Astrocyte (in vitro differentiated cells and primary cell): ENCODE data around the gene INPP5K. TPM values are rescaled to one million over a fixed set of nuclear protein-coding genes. Genes with fewer than 3 reads are reported as not detected.

ENCODE experiments used
- DNase-seq: peaks from one replicate; pipeline ENCODE4 v3.0.0-alpha.2; 2010; ENCODE audit warnings: low read depth
- FAIRE-seq: peaks from 2 replicates; lab custom pipeline; 2011; peaks lifted over from hg19 to GRCh38; lab: Jason Lieb, UNC
- H2AFZ ChIP-seq: 2 replicates; pipeline ENCODE4 v1.6.0; 2012; ENCODE audit warnings: low read depth, low read length, inconsistent platforms
- H3K27ac ChIP-seq: 2 replicates; pipeline ENCODE4 v1.5.1; 2011; ENCODE audit warnings: low read depth, low read length, inconsistent platforms
- H3K27me3 ChIP-seq: 2 replicates; pipeline ENCODE4 v1.6.0; 2011; ENCODE audit warnings: low read length, inconsistent platforms; ENCODE audit not compliant: insufficient read depth
- H3K36me3 ChIP-seq: 2 replicates; pipeline ENCODE4 v1.5.1; 2011; ENCODE audit warnings: low read length, inconsistent platforms; ENCODE audit not compliant: insufficient read depth
- H3K4me1 ChIP-seq: 2 replicates; pipeline ENCODE4 v1.5.1; 2011; ENCODE audit warnings: low read length, inconsistent platforms; ENCODE audit not compliant: insufficient read depth
- H3K4me2 ChIP-seq: 2 replicates; pipeline ENCODE4 v1.6.0; 2012; ENCODE audit warnings: low read length, inconsistent platforms
- H3K4me3 ChIP-seq: 2 replicates; pipeline ENCODE4 v1.5.1; 2011; ENCODE audit warnings: low read depth, mild to moderate bottlenecking, low read length, inconsistent platforms; ENCODE audit not compliant: insufficient read depth
- H3K79me2 ChIP-seq: 2 replicates; pipeline ENCODE4 v1.6.0; 2012; ENCODE audit warnings: mild to moderate bottlenecking, low read length, inconsistent platforms; ENCODE audit not compliant: insufficient read depth
- H3K9ac ChIP-seq: 2 replicates; pipeline ENCODE4 v1.6.0; 2012; ENCODE audit warnings: mild to moderate bottlenecking, low read length, inconsistent platforms
- H3K9me3 ChIP-seq: 2 replicates; pipeline ENCODE4 v1.5.1; 2012; ENCODE audit warnings: low read depth, mild to moderate bottlenecking, low read length, inconsistent platforms; ENCODE audit not compliant: insufficient read depth
- H4K20me1 ChIP-seq: 2 replicates; pipeline ENCODE4 v1.6.0; 2012; ENCODE audit warnings: low read length, inconsistent platforms; ENCODE audit not compliant: insufficient read depth
- H3K27ac Mint-ChIP-seq: one replicate; pipeline ENCODE4 v1.8.0; 2021; ENCODE audit warnings: mild to moderate bottlenecking, mixed read lengths; ENCODE audit not compliant: unreplicated experiment
- H3K27me3 Mint-ChIP-seq: one replicate; pipeline ENCODE4 v1.8.0; 2021; ENCODE audit warnings: low read depth, mixed read lengths; ENCODE audit not compliant: unreplicated experiment
- H3K36me3 Mint-ChIP-seq: one replicate; pipeline ENCODE4 v1.8.0; 2021; ENCODE audit warnings: low read depth, mixed read lengths; ENCODE audit not compliant: unreplicated experiment
- H3K4me1 Mint-ChIP-seq: one replicate; pipeline ENCODE4 v1.8.0; 2021; ENCODE audit warnings: low read depth, mixed read lengths; ENCODE audit not compliant: unreplicated experiment
- H3K4me3 Mint-ChIP-seq: one replicate; pipeline ENCODE4 v1.8.0; 2021; ENCODE audit warnings: mild to moderate bottlenecking, moderate library complexity, mixed read lengths; ENCODE audit not compliant: unreplicated experiment
- H3K9me3 Mint-ChIP-seq: one replicate; pipeline ENCODE4 v1.8.0; 2021; ENCODE audit warnings: mild to moderate bottlenecking, mixed read lengths; ENCODE audit not compliant: unreplicated experiment
- EZH2 ChIP-seq: IDR thresholded peaks from 2 replicates; pipeline ENCODE4 v1.6.1; 2012; ENCODE audit warnings: mild to moderate bottlenecking, low read length, inconsistent platforms; ENCODE audit not compliant: insufficient read depth
- total RNA-seq: library from RNA; stranded (reverse); gene quantifications from 2 replicates; pipeline ENCODE4 v1.2.1, GENCODE V29; 2021
- TF ChIP-seq, protein P1 (sequence below): IDR thresholded peaks from 2 replicates; pipeline ENCODE4 v1.5.1; 2011; ENCODE audit warnings: low read depth, mild to moderate bottlenecking, inconsistent platforms, low read length, moderate library complexity; ENCODE audit not compliant: insufficient read depth

The INPP5K gene
- total RNA-seq, 1 donor from 2014 or later: 26.7 TPM

DNA sequence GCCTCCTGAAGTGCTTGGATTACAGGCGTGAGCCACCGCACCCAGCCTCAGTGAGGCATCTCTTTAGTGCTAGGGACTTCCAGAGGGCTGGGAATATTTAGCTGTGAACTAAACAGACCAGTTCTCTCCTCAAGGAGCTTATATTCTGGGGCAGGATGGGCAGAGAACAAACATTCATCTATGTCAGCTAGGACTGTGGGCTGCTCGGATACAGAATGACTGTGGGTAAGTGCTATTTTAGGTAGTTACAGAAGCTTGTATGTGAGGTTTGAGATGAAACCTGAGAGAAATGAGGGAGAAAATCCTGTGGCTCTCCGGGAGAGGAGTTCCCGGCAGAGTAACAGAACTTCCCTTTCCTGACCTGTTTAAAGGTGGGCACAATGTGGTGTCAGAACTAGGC is 6.2 kb upstream of the INPP5K start:
- H3K9me3 ChIP-seq: no peaks in the 10 kb centered on the region
- Mint-ChIP-seq H3K27me3 (no peaks in the 10 kb centered on the region), H3K4me3 (peak overlapping the region; percentile 14), H3K9me3 (no peaks in the 10 kb centered on the region), H3K27ac (no peak overlapping the region), H3K36me3 (peaks cover 11% of the 10 kb centered on the region), H3K4me1 (peaks cover 9% of the 10 kb centered on the region)
- TF ChIP-seq EZH2: no peak
- TF ChIP-seq, protein P1, sequence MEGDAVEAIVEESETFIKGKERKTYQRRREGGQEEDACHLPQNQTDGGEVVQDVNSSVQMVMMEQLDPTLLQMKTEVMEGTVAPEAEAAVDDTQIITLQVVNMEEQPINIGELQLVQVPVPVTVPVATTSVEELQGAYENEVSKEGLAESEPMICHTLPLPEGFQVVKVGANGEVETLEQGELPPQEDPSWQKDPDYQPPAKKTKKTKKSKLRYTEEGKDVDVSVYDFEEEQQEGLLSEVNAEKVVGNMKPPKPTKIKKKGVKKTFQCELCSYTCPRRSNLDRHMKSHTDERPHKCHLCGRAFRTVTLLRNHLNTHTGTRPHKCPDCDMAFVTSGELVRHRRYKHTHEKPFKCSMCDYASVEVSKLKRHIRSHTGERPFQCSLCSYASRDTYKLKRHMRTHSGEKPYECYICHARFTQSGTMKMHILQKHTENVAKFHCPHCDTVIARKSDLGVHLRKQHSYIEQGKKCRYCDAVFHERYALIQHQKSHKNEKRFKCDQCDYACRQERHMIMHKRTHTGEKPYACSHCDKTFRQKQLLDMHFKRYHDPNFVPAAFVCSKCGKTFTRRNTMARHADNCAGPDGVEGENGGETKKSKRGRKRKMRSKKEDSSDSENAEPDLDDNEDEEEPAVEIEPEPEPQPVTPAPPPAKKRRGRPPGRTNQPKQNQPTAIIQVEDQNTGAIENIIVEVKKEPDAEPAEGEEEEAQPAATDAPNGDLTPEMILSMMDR: no peak
- H3K4me3 ChIP-seq: no peak overlapping the region
- H2AFZ ChIP-seq: no peak overlapping the region
- peaks cover 1% of the 10 kb centered on the region for H3K4me1 ChIP-seq
- no peak overlapping the region for H3K4me2 ChIP-seq
- H4K20me1 ChIP-seq: no peaks in the 10 kb centered on the region
- H3K79me2 ChIP-seq: peaks cover 3% of the 10 kb centered on the region
- FAIRE-seq (no peak), DNase-seq (no peak)
- H3K27ac ChIP-seq: no peak overlapping the region
- peaks cover 9% of the 10 kb centered on the region for H3K36me3 ChIP-seq
- H3K9ac ChIP-seq: no peak overlapping the region
- H3K27me3 ChIP-seq: no peaks in the 10 kb centered on the region

DNA sequence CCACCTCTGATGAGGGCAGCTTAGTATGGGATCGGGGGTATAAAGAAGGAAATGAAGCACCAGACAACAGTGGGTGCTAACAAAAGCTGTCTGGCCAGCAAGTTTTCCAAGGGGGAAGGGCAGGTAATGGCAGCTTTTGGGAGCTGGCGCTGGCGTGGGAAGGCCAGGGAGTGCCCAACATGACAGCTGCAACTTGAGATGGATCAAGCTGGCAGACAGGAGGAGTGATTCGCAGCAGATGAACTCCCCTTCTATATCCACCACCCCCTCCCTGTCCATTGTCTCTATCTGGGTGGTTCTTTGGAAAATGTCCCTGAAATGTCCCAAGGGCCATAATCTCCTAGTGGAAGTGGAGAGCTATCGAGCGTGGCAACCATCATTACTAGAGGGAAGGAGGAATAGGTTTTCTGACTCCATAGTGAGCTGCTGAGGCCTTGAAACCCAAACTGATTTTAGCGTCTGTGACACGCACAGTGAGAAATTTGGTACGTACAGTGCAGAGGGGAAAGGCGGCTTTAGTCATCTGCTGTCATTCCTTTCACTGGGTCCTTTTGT is 4.8 kb upstream of the INPP5K start:
- Histone ChIP-seq H4K20me1 (no peaks in the 10 kb centered on the region), H3K4me2 (no peak overlapping the region), H3K9me3 (no peaks in the 10 kb centered on the region), H2AFZ (no peak overlapping the region), H3K79me2 (peaks cover 12% of the 10 kb centered on the region), H3K36me3 (peaks cover 2% of the 10 kb centered on the region), H3K27ac (no peak overlapping the region), H3K4me3 (no peak overlapping the region), H3K4me1 (peaks cover 3% of the 10 kb centered on the region), H3K27me3 (no peaks in the 10 kb centered on the region), H3K9ac (no peak overlapping the region)
- Mint-ChIP-seq H3K4me3 (no peak overlapping the region), H3K9me3 (no peaks in the 10 kb centered on the region), H3K27ac (peak overlapping the region; percentile 53), H3K27me3 (no peaks in the 10 kb centered on the region), H3K36me3 (peaks cover 13% of the 10 kb centered on the region), H3K4me1 (peaks cover 9% of the 10 kb centered on the region)
- no peak for FAIRE-seq
- TF ChIP-seq EZH2: no peak
- TF ChIP-seq, protein P1: no peak
- no peak for DNase-seq

DNA sequence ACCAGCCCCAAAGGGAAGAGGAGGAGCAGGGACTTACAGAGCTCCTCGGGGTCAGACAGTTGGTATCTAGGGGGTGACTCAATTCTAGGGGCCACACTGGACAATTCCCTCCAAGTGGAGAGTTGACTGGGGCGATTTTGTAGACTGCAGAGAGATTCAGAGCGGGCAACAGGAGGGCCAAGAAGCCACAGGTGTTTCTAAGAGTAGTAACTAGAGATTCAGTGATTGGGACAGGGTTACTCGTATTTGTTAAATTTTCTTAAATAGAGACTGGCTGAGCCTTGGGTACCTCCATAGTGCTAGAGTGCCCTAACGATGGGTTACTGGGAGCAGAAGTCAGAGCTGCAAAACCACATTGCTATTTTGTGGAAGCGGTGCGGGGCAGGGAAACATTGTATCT is 3.3 kb upstream of the INPP5K start:
- peaks cover 8% of the 10 kb centered on the region for H4K20me1 ChIP-seq
- no peaks in the 10 kb centered on the region for H3K27me3 ChIP-seq
- H3K36me3 ChIP-seq: peaks cover 2% of the 10 kb centered on the region
- peaks cover 14% of the 10 kb centered on the region for H3K4me1 ChIP-seq
- H2AFZ ChIP-seq: no peak overlapping the region
- Mint-ChIP-seq H3K4me3 (no peak overlapping the region), H3K27me3 (no peaks in the 10 kb centered on the region), H3K36me3 (peaks cover 9% of the 10 kb centered on the region), H3K4me1 (peaks cover 12% of the 10 kb centered on the region), H3K27ac (no peak overlapping the region), H3K9me3 (no peaks in the 10 kb centered on the region)
- H3K27ac ChIP-seq: no peak overlapping the region
- no peaks in the 10 kb centered on the region for H3K9me3 ChIP-seq
- H3K79me2 ChIP-seq: peaks cover 16% of the 10 kb centered on the region
- H3K4me3 ChIP-seq: no peak overlapping the region
- H3K9ac ChIP-seq: no peak overlapping the region
- no peak overlapping the region for H3K4me2 ChIP-seq
- no peak for DNase-seq
- no peak for FAIRE-seq
- TF ChIP-seq EZH2: no peak
- TF ChIP-seq, protein P1: no peak
